ENCODE results near the gene HOXB8.

- TF ChIP-seq CTCF (IDR thresholded peaks at IDR 0.05) (peak; percentile 23), EZH2 (IDR thresholded peaks at IDR 0.05) (no peak), EZH2phosphoT487 (IDR thresholded peaks at IDR 0.05) (no peak)
These were observed 26.5 kb upstream of the HOXB8 start for GRCh38 chr17:48641541-48642058.
